Measurements from ENCODE around the gene CD55. TPM values are rescaled to one million over a fixed set of nuclear protein-coding genes. Genes with fewer than 3 reads are reported as not detected.

CD55 gene
- total RNA-seq (2022; extraction: Qiagen RNA extraction; ENCODE audit: low read depth), result 93.0 to 131 TPM (median 116 TPM) in 5 replicates

DNA sequence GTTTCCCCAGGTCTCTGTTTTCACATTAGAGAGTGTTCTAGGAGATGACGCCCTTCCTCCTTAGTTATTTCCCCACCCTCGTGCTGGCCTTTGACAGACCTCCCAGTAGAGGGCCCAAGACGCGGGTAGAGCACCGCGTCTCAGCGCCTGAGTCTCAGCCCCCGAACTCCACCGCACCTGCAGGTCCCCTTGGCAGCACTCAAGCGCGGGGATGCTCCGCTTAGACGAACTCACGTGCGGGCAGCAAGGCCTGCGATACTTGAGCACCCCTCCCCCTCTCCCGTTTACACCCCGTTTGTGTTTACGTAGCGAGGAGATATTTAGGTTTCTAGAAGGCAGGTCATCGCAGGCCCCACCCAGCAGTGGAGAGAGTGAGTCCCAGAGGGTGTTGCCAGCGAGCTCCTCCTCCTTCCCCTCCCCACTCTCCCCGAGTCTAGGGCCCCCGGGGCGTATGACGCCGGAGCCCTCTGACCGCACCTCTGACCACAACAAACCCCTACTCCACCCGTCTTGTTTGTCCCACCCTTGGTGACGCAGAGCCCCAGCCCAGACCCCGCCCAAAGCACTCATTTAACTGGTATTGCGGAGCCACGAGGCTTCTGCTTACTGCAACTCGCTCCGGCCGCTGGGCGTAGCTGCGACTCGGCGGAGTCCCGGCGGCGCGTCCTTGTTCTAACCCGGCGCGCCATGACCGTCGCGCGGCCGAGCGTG is at the start of gene CD55:
TSS of gene CD55 (plus strand) at position 600 of the 711 bp plus-strand sequence. CDS start at position 688, 88 bp downstream.

Other genes starting within 250 kb of the CD55 start
- gene C4BPB, start 232.8 kb upstream of the CD55 start, total RNA-seq (2022; extraction: Qiagen RNA extraction; ENCODE audit: low read depth), result 0.99 to 1.5 TPM (median 1.1 TPM) in 5 replicates
- gene C4BPA, start 217.4 kb upstream of the CD55 start, total RNA-seq (2022; extraction: Qiagen RNA extraction; ENCODE audit: low read depth), result 0.48 to 1.0 TPM (median 0.64 TPM) in 5 replicates
- gene CR2, start 132.7 kb downstream of the CD55 start, total RNA-seq (2022; extraction: Qiagen RNA extraction; ENCODE audit: low read depth), result not detected in 5 replicates
- not detected in 5 replicates for gene CR1, start 174.5 kb downstream of the CD55 start, total RNA-seq (2022; extraction: Qiagen RNA extraction; ENCODE audit: low read depth)

All from A549 treated with DMSO at 1 μM for 4 hours (cell line).